ENCODE results near the gene TNK2.
"Not testable (repeated sequence)": the region's sequence is repeated elsewhere in the genome, so short reads cannot be mapped to it uniquely, and the experiment has no call there.

- not testable (repeated sequence) for TF ChIP-seq CTCF (IDR thresholded peaks at IDR 0.05); EZH2 (IDR thresholded peaks at IDR 0.05; ENCODE audit: borderline replicate concordance, insufficient read depth, low read depth, low read length, poor library complexity, severe bottlenecking)
Observed at GRCh38 chr3:195954752-195955119, 46.4 kb upstream of the TNK2 start.
